ENCODE results near the gene MFSD6L.

The MFSD6L gene

GRCh38 chr17:8758137-8758596 is 41.0 kb downstream of the MFSD6L start, which contains the start of gene SPDYE4:
SPDYE4 (minus strand) TSS chr17:8758546; CDS start chr17:8758382, 164 bp downstream.
- no peak within 1 kb of the TSS for H3K4me2 ChIP-seq (ENCODE audit: low read length)
- H3K4me1 ChIP-seq, result no peaks in the 10 kb centered on the region
- no peak within 1 kb of the TSS for H3K4me3 ChIP-seq (ENCODE audit: low read depth, low read length)
- no peaks in the 10 kb centered on the region for H3K9me3 ChIP-seq (ENCODE audit: control insufficient read depth, low read length)
- TF ChIP-seq CTCF (IDR thresholded peaks at IDR 0.05), result no peak
- H3K36me3 ChIP-seq (ENCODE audit: control insufficient read depth, insufficient read depth, low read length), result no peaks in the 10 kb centered on the region
- H3K27ac ChIP-seq, result no peak within 1 kb of the TSS
- no peaks in the 10 kb centered on the region for H3K79me2 ChIP-seq
- H3K9ac ChIP-seq, result no peak within 1 kb of the TSS
- no peak within 1 kb of the TSS for H2AFZ ChIP-seq
- H3K27me3 ChIP-seq (ENCODE audit: control insufficient read depth, insufficient read depth, low read length), result no peaks in the 10 kb centered on the region

- H3K27ac ChIP-seq, result no peak overlapping the region
- no peak overlapping the region for H3K4me3 ChIP-seq (ENCODE audit: low read depth, low read length)
- no peak overlapping the region for H3K9ac ChIP-seq
- no peaks in the 10 kb centered on the region for H3K4me1 ChIP-seq
- H3K27me3 ChIP-seq (ENCODE audit: control insufficient read depth, insufficient read depth, low read length), result no peaks in the 10 kb centered on the region
- H3K79me2 ChIP-seq, result no peaks in the 10 kb centered on the region
- no peaks in the 10 kb centered on the region for H3K9me3 ChIP-seq (ENCODE audit: control insufficient read depth, low read length)
- H3K36me3 ChIP-seq (ENCODE audit: control insufficient read depth, insufficient read depth, low read length), result no peaks in the 10 kb centered on the region
- H3K4me2 ChIP-seq (ENCODE audit: low read length), result no peak overlapping the region
- H2AFZ ChIP-seq, result no peak overlapping the region
- no peak for TF ChIP-seq CTCF (IDR thresholded peaks at IDR 0.05)
Measured at GRCh38 chr17:8757189-8757588, 42.0 kb downstream of the MFSD6L start.

- Histone ChIP-seq H2AFZ (no peak overlapping the region), H3K4me1 (no peaks in the 10 kb centered on the region), H3K36me3 (ENCODE audit: control insufficient read depth, insufficient read depth, low read length) (no peaks in the 10 kb centered on the region), H3K4me2 (ENCODE audit: low read length) (no peak overlapping the region), H3K27ac (no peak overlapping the region), H3K9ac (no peak overlapping the region), H3K79me2 (no peaks in the 10 kb centered on the region), H3K27me3 (ENCODE audit: control insufficient read depth, insufficient read depth, low read length) (no peaks in the 10 kb centered on the region), H3K9me3 (ENCODE audit: control insufficient read depth, low read length) (no peaks in the 10 kb centered on the region), H3K4me3 (ENCODE audit: low read depth, low read length) (no peak overlapping the region)
- TF ChIP-seq CTCF (IDR thresholded peaks at IDR 0.05), result no peak
Measured at GRCh38 chr17:8755590-8756255, 43.4 kb downstream of the MFSD6L start.

GRCh38 chr17:8754890-8755289 is 44.3 kb downstream of the MFSD6L start:
- Histone ChIP-seq H3K27me3 (ENCODE audit: control insufficient read depth, insufficient read depth, low read length) (no peaks in the 10 kb centered on the region), H3K9ac (no peak overlapping the region), H3K9me3 (ENCODE audit: control insufficient read depth, low read length) (no peaks in the 10 kb centered on the region), H3K4me2 (ENCODE audit: low read length) (no peak overlapping the region), H2AFZ (no peak overlapping the region), H3K4me3 (ENCODE audit: low read depth, low read length) (no peak overlapping the region), H3K79me2 (no peaks in the 10 kb centered on the region), H3K27ac (no peak overlapping the region), H3K4me1 (no peaks in the 10 kb centered on the region), H3K36me3 (ENCODE audit: control insufficient read depth, insufficient read depth, low read length) (no peaks in the 10 kb centered on the region)
- TF ChIP-seq CTCF (IDR thresholded peaks at IDR 0.05), result no peak

GRCh38 chr17:8753976-8754440 is 45.2 kb downstream of the MFSD6L start:
- Histone ChIP-seq H3K4me2 (ENCODE audit: low read length) (no peak overlapping the region), H3K27ac (no peak overlapping the region), H3K79me2 (no peaks in the 10 kb centered on the region), H3K9ac (no peak overlapping the region), H3K4me3 (ENCODE audit: low read depth, low read length) (no peak overlapping the region), H3K9me3 (ENCODE audit: control insufficient read depth, low read length) (no peaks in the 10 kb centered on the region), H3K4me1 (no peaks in the 10 kb centered on the region), H3K36me3 (ENCODE audit: control insufficient read depth, insufficient read depth, low read length) (no peaks in the 10 kb centered on the region), H3K27me3 (ENCODE audit: control insufficient read depth, insufficient read depth, low read length) (no peaks in the 10 kb centered on the region), H2AFZ (no peak overlapping the region)
- no peak for TF ChIP-seq CTCF (IDR thresholded peaks at IDR 0.05)
